Kasumi-1 (cell line): ENCODE results near the gene RFXANK.
A peak's percentile ranks its signal among the peaks of the same experiment; 100 is the strongest.
"Not testable (repeated sequence)": the region's sequence is repeated elsewhere in the genome, so short reads cannot be mapped to it uniquely, and the experiment has no call there.

Experiments used
- DNase-seq, 2 experiments: peaks; one replicate each; lab custom pipeline; 2025; lab: John Stamatoyannopoulos, UW

RFXANK gene

GRCh38 chr19:19206938-19207337, 14.9 kb downstream of the RFXANK start:
- no peak for DNase-seq

GRCh38 chr19:19207637-19208572, 15.8 kb downstream of the RFXANK start:
- no peak for DNase-seq

GRCh38 chr19:19209372-19209771, 17.3 kb downstream of the RFXANK start:
- DNase-seq, result no peak

DNA sequence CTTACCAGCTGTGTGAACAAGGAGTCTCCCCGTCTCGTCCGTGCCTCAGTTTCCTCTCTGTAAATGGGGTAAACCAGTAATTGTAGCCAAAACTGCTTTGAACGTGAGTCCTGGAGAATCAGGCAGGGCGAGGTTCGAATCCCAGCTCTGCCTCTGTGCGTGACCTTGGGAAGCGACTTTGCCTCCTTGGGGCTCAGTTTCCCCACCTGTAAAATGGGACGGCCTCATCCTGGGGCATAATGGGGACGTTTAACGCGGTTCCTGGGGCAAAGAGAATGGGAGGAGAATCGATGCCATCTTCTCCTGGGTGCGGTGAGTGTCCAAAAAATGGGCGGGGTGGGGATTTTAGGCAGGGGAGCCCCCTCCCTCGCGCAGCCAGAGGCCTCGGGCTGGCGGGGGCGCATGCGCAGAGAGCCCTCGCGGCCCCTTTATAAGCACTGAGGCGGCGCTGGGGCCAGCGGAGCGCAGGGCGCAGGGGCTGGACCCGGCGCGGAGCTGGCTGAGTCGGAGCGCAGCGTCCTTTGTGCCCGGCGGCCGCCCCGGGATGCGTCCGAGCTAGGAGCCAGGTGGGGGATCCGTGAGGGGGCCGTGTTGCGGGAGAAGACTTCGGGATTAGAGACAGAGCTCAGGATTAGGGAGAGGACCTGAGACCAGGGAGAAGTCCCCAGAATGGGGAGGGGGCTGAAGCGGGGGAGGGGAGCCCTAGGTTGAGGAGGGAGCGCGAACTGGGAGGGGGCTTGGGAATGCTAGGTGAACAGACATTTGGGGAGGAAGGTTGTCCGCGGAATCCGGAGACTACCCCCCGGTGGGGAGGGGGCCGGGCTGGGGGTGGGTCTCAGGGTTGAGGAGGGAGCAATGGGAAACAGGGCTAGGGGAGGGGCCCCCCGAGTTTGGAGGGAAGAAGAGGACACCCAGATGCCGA, 19.7 kb downstream of the RFXANK start, which contains the start of gene NCAN:
TSS of gene NCAN (plus strand) at position 460 of the 922 bp plus-strand sequence. CDS start 4,996 bp downstream, outside the sequence.
- DNase-seq, result no peak

DNA sequence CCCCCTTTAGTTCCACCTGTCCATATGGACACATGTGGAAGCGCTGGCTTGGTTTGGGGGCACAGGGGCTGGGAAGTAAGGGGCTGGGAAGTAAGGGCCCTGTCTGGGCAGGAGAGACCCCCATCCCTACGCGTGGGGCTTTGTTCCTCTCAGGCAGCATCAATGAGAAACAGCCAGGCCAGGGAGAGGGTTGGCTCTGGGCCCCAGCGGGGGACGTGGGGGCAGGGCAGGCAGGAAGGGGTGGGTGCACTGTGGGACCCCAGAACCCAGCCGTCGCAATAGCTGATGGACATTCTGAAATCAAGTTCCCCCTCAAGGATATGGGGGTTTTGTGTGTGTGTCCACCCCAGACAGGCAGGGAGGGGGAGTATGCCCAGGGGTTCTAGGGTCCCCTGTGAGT, 20.9 kb downstream of the RFXANK start:
- DNase-seq, result no peak

- DNase-seq, result no peak
Observed at GRCh38 chr19:19213426-19214158, 21.5 kb downstream of the RFXANK start.

GRCh38 chr19:19214159-19214490, 22.1 kb downstream of the RFXANK start:
- DNase-seq, result no peak

GRCh38 chr19:19214892-19215291, 22.8 kb downstream of the RFXANK start:
- DNase-seq, result peak; percentile 46 to 62

DNA sequence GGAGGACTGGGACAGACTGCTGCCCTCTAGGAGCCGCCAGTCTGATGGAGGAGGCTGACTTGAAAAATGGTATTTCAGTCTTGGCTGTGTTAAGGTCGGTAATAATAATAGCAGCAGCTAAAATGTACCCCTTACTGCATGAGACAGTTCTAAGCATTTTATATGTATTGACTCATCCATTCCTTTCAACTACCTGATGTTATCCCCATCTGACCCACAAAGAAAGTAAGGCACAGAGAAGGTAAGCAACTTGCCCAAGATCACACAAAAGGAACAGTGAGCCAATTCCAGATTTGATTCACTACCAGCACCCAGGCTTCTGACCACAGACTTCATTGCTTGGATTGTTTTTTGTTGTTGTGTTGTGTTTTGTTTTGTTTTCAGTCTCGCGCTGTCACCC, 23.7 kb downstream of the RFXANK start:
- DNase-seq, result no peak

DNA sequence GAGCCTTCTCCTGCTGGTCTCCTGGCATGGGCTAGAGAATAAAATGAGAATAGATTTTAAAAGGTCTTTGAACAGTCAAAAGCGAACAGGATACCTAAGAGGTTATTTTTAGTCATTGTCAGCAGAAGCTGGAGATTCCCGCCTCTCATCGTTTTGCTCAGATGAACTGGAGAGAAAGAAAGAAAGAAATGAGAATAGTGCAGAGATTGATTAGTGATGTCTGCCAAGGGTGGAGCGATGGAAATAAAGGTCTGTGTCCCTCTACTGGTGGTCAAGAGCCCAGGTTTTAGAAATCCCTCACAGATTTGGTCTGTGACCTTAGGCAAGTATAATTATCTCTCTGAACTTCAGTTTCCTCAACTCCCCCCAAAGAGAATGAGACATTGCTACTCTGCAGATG, 25.0 kb downstream of the RFXANK start:
- no peak for DNase-seq

DNA sequence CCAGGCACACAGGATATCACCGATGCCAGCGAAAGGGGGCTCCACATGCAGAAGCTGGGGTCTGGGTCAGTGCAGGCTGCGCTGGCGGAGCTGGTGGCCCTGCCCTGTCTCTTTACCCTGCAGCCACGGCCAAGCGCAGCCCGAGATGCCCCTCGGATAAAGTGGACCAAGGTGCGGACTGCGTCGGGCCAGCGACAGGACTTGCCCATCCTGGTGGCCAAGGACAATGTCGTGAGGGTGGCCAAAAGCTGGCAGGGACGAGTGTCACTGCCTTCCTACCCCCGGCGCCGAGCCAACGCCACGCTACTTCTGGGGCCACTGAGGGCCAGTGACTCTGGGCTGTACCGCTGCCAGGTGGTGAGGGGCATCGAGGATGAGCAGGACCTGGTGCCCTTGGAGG, 26.9 kb downstream of the RFXANK start:
- DNase-seq, result no peak

DNA sequence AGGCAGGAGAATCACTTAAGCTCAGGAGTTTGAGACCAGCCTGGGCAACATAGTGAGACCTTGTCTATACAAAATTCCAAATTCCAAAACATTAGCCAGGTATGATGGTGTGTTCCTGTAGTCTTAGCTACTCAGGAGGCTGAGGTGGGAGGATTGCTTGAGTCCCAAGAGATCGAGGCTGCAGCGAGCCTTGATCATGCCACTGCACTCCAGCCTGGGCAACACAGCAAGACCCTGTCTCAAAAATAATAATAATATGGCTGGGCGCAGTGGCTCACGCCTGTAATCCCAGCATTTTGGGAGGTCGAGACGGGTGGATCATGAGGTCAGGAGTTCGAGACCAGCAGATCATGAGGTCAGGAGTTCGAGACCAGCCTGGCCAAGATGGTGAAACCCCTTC, 28.9 kb downstream of the RFXANK start:
- DNase-seq, result not testable (repeated sequence)

DNA sequence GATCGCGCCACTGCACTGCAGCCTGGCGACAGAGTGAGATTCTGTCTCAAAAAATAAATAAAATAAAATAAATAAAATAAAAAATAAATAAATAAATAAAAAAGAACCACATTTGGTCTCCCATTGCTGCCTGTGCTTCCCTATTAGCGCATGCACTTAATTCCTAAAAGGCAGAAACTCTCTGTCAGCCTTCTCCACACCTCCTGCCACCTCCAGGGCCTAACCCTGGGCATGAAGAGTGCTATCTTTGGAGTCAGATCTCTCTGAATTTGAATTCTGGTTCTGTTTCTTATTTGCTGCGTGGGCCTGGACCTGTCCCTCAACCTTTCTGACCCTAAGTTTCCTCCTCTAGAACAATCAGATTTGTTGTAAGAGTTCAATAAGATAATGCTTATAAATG, 31.0 kb downstream of the RFXANK start:
- no peak for DNase-seq

DNA sequence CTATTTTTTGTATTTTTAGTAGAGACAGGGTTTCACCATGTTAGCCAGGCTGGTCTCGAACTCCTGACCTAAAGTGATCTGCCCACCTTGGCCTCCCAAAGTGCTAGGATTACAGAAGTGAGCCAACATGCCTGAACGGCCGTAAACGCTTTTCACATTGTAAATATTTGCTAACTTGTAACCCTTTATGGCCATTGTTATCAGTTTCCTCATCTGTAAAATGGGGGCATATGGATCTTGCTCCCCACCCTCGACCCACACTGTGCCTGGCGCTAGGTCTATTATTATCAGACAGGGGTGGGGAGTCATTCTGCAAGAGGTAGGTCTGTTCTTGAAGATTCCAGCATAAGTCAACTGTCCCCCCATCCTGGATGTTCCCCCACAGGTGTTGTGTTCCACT, 31.6 kb downstream of the RFXANK start:
- no peak for DNase-seq

GRCh38 chr19:19224150-19224851, 32.2 kb downstream of the RFXANK start:
- DNase-seq, result no peak

GRCh38 chr19:19224852-19225494, 32.9 kb downstream of the RFXANK start:
- DNase-seq, result peak; percentile 70 to 77

GRCh38 chr19:19226204-19226603, 34.1 kb downstream of the RFXANK start:
- DNase-seq, result no peak

DNA sequence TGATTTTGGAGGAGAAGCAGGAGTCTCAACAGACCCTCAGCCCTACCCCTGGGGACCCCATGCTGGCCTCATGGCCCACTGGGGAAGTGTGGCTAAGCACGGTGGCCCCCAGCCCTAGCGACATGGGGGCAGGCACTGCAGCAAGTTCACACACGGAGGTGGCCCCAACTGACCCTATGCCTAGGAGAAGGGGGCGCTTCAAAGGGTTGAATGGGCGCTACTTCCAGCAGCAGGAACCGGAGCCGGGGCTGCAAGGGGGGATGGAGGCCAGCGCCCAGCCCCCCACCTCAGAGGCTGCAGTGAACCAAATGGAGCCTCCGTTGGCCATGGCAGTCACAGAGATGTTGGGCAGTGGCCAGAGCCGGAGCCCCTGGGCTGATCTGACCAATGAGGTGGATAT, 34.6 kb downstream of the RFXANK start:
- no peak for DNase-seq

GRCh38 chr19:19227217-19227616, 35.2 kb downstream of the RFXANK start:
- no peak for DNase-seq

DNA sequence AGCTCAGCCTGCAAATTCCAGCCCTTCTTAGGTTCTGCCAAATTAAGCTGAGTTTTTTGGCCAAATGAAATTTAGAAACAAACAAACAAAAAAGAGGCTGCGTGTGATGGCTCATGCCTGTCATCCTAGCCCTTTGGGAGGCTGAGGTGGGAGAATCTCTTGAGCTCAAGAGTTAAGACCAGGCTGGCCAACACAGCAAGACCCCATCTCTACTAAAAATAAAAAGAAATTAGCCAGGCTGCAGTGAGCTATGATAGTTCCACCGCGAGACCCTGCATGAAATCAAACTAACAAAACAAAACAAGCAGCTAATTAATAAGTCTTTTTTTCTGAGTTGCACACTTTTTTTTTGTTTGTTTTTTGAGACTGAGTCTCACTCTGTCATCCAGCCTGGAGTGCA, 37.6 kb downstream of the RFXANK start:
- no peak for DNase-seq

- no peak for DNase-seq
Observed at GRCh38 chr19:19230999-19231398, 38.9 kb downstream of the RFXANK start.
